Measurements from ENCODE around the gene NOS3.

The NOS3 gene

GRCh38 chr7:150963707-150964559 lies 26.9 kb upstream of the NOS3 start:
- no peak for DNase-seq

DNA sequence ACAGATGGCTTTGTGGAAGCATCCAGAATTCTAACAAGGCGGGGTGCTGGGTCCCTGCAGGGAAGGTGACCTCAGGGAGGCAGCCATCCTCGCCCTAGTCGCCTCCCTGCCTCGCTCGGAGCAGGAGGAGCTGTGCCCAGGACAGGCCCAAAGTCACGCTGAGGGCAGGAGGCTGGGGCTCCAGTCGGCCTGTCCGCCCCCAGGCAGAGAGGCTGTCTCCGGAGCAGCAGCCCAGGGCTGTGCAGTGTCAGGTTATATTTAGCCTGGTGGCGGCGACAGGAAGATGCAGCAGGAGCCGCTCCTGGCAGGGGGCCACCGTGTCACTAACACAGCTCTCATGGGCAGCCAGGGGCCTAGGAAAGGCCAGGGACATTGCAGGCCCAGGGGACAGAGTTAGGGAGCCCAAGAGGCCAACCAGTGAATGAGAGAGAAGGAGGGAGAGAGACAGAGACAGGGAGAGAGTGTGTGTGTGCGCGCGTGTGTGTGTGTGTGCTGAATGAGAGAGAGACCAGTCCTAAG lies 26.2 kb upstream of the NOS3 start:
- peak in 2 of 58 donors; percentile 19 to 26 for DNase-seq

DNA sequence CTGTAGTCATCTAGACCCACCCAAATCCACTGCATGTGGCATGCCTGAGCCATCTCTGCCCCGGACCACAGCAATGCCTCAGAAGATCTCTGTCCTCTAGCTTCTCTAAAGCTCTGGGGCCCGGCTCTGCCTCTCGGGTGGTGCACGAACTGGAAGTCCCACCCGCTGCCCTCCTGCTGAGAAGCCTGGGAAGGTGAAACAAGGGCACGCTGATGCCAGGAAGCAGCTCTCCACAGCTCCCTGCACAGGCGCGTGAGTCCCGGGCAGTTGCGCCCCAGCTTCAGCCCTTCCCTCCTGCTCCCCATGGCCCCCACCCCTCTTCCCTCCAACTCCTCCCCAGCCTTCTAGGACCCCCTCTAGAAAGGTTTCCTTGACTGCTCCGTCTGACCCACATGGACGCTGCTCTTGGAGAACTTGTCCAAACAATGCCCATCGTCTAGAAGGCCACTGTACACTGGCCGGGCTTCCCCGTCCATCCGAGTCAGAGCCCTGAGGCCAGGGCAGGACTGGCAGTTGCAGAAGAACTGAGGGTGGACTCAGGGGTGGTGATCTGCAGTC lies 25.5 kb upstream of the NOS3 start:
- DNase-seq: no peak

- DNase-seq: no peak
These were observed 24.8 kb upstream of the NOS3 start for GRCh38 chr7:150966002-150966401.

- DNase-seq: no peak
These were observed 23.5 kb upstream of the NOS3 start for GRCh38 chr7:150967349-150967748.

GRCh38 chr7:150968056-150968733 lies 22.6 kb upstream of the NOS3 start:
- DNase-seq: no peak

DNA sequence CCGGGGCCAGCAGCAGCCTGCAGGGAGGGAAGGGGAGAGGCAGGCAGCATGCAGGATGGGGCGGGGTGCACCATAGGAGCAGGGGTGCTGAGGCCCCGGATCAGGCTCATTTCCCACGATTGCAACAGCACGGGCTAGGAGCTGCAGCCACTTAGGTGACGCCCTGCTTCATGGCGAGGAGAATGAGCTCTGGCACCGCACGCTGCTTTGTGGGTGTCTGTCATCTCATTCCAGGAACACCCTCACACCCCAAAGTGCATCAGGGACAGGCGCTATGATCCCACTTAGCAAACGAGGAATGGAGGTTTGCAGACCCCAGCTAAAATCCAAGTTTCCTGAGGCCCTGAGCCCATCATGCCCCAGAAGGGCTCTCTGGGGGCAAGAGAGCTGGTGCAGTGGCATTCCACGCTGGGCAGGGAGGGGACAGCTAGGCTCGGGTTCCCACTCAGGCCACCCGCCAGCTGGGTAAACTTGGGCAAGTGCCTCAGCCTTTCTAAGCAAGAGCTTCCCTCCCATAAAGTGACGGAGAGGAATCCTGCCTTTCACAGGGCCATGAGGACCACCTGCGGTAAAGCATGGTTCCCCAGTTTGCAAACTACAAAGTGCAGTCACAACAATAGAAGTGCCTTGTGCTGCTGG lies 22.0 kb upstream of the NOS3 start:
- peak in 3 of 58 donors; percentile 15 to 63 (median 27) for DNase-seq

DNA sequence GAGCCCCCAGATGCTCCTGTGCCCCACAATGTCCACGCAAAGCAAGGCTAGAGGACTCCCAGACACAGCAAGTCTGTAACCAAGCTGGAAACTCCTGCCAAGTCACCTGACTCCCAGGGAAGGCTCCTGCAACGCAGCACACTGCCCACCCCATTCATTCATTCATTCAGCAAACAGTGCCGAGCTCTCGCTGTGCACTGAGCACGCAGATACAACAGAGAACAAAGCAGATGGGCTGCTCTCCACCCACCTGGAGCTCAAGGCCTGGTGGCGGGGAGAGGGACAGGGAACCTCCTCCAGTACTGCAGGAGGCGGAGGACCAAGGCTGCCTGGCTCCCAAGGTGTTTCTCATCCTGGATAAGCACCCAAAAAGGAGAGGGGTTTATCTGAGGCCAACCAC lies 21.3 kb upstream of the NOS3 start:
- DNase-seq: peak in 10 of 58 donors; percentile 20 to 48 (median 34)

DNA sequence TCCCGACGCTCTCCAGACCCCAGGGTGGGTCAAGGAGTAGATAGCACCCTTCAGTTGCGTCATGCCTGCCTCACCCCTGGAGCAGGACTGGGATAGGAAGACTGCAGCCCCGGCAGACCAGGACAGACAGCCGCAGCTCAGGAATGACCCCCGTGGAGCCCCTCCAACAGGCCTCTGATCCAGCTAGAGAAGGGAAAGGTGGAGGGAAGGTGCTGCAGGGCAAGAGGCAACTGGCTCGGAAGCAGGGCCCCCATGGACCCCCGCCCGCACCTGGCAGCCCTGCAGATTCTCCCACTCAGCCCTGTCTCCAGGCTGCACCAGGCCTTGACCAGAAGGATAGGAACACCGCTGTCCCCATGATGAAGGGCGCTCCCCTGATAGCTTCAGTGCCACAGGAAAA lies 20.4 kb upstream of the NOS3 start:
- DNase-seq: no peak

DNA sequence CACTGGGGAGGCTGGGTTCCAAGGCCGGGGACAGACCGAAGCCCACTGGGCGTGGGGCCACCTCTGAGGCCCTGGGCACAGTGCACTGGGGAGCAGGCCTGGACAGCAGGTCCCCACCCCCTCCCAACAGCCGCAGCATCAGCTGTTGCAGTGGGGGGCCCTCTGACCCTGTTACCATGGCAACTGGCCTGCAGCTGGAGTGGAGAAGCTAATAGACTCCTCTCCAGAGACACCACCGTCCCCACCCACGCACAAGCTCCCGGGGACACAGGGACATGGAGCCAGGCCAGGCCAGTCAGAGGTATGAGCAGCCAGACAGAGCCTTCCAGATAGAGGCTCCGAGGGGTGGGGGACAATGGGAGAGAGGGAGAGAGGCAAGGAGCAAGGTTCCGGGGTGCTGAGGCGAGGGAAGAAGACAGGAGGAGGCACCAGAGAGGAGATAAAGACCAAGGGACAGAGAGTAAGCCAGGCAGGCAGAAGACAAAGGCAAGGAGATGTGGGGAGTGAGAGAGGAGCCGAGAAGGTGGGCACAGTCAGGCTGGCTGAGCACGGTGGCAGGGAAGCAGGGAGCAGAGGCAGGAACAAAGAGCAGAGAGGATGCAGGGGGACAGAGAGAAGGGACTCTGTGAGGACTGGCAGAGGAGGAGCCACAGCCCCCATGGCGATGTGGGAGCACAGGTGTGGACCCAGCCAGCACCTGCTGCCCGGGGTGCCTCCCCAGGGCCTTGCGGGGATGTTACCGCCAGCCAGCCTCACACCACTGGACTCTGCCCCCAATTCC lies 19.4 kb upstream of the NOS3 start:
- peak in 5 of 58 donors; percentile 16 to 47 (median 29) for DNase-seq

DNA sequence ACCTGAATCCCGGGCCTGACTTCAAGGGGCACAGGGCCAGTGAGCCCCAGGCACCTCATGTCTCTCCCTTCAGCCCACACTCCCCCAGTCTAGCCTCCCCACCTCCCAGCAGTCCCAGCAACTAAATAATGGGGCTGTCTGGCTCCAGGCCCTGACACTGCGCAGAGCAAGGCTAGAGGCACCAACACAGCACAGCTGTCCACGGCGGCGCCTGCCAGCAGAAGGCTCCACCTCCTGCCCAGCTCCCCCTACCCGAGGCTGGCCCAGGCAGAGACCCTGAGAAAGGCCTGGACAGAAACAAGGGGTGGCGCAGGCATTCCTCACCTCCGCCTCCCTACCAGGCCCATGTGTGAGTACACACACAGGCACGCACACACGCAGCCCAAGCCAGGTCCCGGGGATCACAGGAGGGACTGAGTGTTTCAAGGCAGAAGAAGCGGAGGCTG lies 18.8 kb upstream of the NOS3 start:
- DNase-seq: peak in 49 of 58 donors; percentile 18 to 84 (median 62)

DNA sequence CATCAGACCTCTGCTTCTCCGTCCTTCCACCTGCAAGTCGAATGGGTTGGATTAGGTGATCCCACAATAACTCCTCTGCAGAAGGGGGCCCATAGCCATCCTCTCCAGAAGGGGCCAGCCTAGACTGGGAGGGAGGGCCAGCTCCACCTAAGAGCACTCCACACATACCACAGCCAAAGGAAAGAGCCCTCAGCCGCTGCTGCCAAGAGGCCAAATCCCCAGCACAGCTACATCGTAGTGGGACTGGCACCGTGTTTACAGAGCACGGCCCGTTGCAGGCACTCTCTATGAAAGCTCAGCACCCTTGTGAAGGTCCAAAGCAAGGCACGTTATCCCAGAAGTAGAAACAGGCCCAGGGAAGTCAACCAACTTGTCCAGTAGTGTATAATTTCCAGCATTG lies 18.1 kb upstream of the NOS3 start:
- DNase-seq: no peak

GRCh38 chr7:150973571-150974451 lies 17.0 kb upstream of the NOS3 start:
- peak in 1 of 58 donors; percentile 47 for DNase-seq

- peak in 34 of 58 donors; percentile 21 to 76 (median 41) for DNase-seq
These were observed 16.1 kb upstream of the NOS3 start for GRCh38 chr7:150974468-150975391.

- DNase-seq: no peak
These were observed 15.1 kb upstream of the NOS3 start for GRCh38 chr7:150975536-150976319.

GRCh38 chr7:150976529-150977381 lies 14.1 kb upstream of the NOS3 start:
- no peak for DNase-seq
